K562 (cell line): Measurements from ENCODE around the gene CACNA1C. TPM values are rescaled to one million over a fixed set of nuclear protein-coding genes. Genes with fewer than 3 reads are reported as not detected.

Source experiments
- ATAC-seq: fragments of 200-7000 bp; cut with Tn5 transposase; 3 replicates; pipeline ENCODE4 v1.9.1; 2020; ENCODE audit warnings: moderate library complexity
- BruUV-seq: library from RNA; stranded (reverse); fragments of 400-500 nt; replicated peaks from 2 replicates; lab custom pipeline; 2021; lab: Mats Ljungman, UMichigan
- CTCF ChIA-PET: fragments of 300-600 bp; formaldehyde crosslinking; extraction: SDS; loops from one replicate; lab custom pipeline; 2021; ENCODE audit warnings: low intra/inter-chr PET ratio; lab: Yijun Ruan, JAX
- POLR2A ChIA-PET: fragments of 300-600, 350-650 bp; sonication (Branson Sonifier 250); formaldehyde crosslinking; extraction: SDS; loops from one replicate; lab custom pipeline; 2021; ENCODE audit warnings: antibody characterized with exemption, inconsistent platforms; lab: Yijun Ruan, JAX
- DNase-seq, 4 experiments: peaks; one replicate each; pipeline versions ENCODE4 v3.0.0 to v3.0.0-alpha.2; 2011 to 2018; ENCODE audit warnings: low spot score in 3 of 4, mixed read lengths in 3 of 4; ENCODE audit errors: extremely low read depth in 1 of 4
- FAIRE-seq: peaks from 2 replicates; lab custom pipeline; 2011; peaks lifted over from hg19 to GRCh38; lab: Jason Lieb, UNC
- H2AFZ ChIP-seq: 2 replicates; pipeline ENCODE4 v1.6.0; 2011; ENCODE audit warnings: low read depth, low read length, control low read depth, inconsistent platforms
- H3K27ac ChIP-seq: fragments of 200-600 bp; 3 replicates; pipeline ENCODE4 v1.8.0; 2011; ENCODE audit warnings: low read depth, mild to moderate bottlenecking, control low read depth, inconsistent platforms, low read length, moderate library complexity, mixed read lengths; ENCODE audit errors: extremely low read depth
- H3K27me3 ChIP-seq, 2 experiments: fragments of 300-600 bp in 1 of 2; 2 replicates in 1 of 2; 3 replicates in 1 of 2; pipeline versions ENCODE4 v1.6.0 to v1.8.0; 2011; ENCODE audit warnings: inconsistent platforms in 2 of 2, low read length in 2 of 2, mild to moderate bottlenecking in 1 of 2, mixed read lengths in 1 of 2, moderate library complexity in 1 of 2; ENCODE audit not compliant: control insufficient read depth in 2 of 2, insufficient read depth in 2 of 2
- H3K36me3 ChIP-seq: fragments of 300-600 bp; 3 replicates; pipeline ENCODE4 v1.8.0; 2011; ENCODE audit warnings: mild to moderate bottlenecking, low read length, inconsistent platforms; ENCODE audit not compliant: control insufficient read depth, insufficient read depth
- H3K4me1 ChIP-seq, 2 experiments: fragments of 200-600 bp in 1 of 2; replicated peaks in 1 of 2; 2 replicates in 1 of 2; 3 replicates in 1 of 2; pipeline versions ENCODE4 v1.5.1 to v1.8.0; 2011; ENCODE audit warnings: inconsistent platforms in 2 of 2, low read length in 2 of 2, mild to moderate bottlenecking in 1 of 2, mixed read lengths in 1 of 2, moderate library complexity in 1 of 2; ENCODE audit not compliant: control insufficient read depth in 2 of 2, insufficient read depth in 2 of 2
- H3K4me2 ChIP-seq: 2 replicates; pipeline ENCODE4 v1.6.1; 2011; ENCODE audit warnings: low read length, control low read depth, inconsistent platforms, mixed read lengths; ENCODE audit not compliant: insufficient read depth
- H3K4me3 ChIP-seq: fragments of 200-600 bp; sonication (generic), shearing (Covaris generic); 2 replicates; pipeline ENCODE4 v1.5.1; 2016; ENCODE audit warnings: control low read depth, inconsistent platforms
- H3K79me2 ChIP-seq: fragments of 200-600 bp; 3 replicates; pipeline ENCODE4 v1.8.0; 2011; ENCODE audit warnings: low read length, inconsistent platforms; ENCODE audit not compliant: control insufficient read depth, insufficient read depth
- H3K9ac ChIP-seq, 2 experiments: 2 replicates each; pipeline versions ENCODE4 v1.6.0 to v1.6.1; 2011; ENCODE audit warnings: low read depth in 2 of 2, low read length in 2 of 2, control low read depth in 1 of 2, inconsistent platforms in 1 of 2, mild to moderate bottlenecking in 1 of 2, mixed read lengths in 1 of 2; ENCODE audit not compliant: insufficient read depth in 1 of 2
- H3K9me1 ChIP-seq: one replicate; pipeline ENCODE4 v1.6.0; 2011; ENCODE audit warnings: inconsistent platforms, mild to moderate bottlenecking, low read length, moderate library complexity; ENCODE audit not compliant: control insufficient read depth, insufficient read depth
- H3K9me3 ChIP-seq: replicated peaks from 2 replicates; pipeline ENCODE4 v1.5.1; 2011; ENCODE audit warnings: low read depth, low read length, inconsistent platforms; ENCODE audit not compliant: control insufficient read depth, insufficient read depth
- H4K20me1 ChIP-seq: replicated peaks from 2 replicates; pipeline ENCODE4 v1.6.1; 2011; ENCODE audit warnings: low read length, inconsistent platforms, mixed read lengths; ENCODE audit not compliant: control insufficient read depth, insufficient read depth
- COPS2 ChIP-seq: fragments of 450-650 bp; conservative IDR thresholded peaks from 2 replicates; pipeline ENCODE4 v1.6.1; 2016; ENCODE audit warnings: mild to moderate bottlenecking, moderate library complexity
- KDM4B ChIP-seq, 2 experiments: fragments of 450-650 bp in 1 of 2; sonication (generic) in 1 of 2; IDR thresholded peaks; 2 replicates each; pipeline ENCODE4 v1.6.1; 2016 to 2017; ENCODE audit warnings: borderline replicate concordance in 2 of 2, antibody characterized with exemption in 1 of 2, low read depth in 1 of 2, mild to moderate bottlenecking in 1 of 2
- MED1 ChIP-seq: sonication (generic); formaldehyde crosslinking; IDR thresholded peaks from 2 replicates; pipeline ENCODE4 v1.8.1; 2023; ENCODE audit warnings: missing genetic modification reagents, borderline replicate concordance
- NEUROD1 ChIP-seq: fragments of 150-350 bp; IDR thresholded peaks from 2 replicates; pipeline ENCODE4 v1.6.1; 2014; ENCODE audit warnings: borderline replicate concordance, low read length, low read depth; ENCODE audit not compliant: partially characterized antibody
- RFX5 ChIP-seq: IDR thresholded peaks from 2 replicates; pipeline ENCODE4 v1.6.1; 2011; ENCODE audit warnings: low read depth, mild to moderate bottlenecking, improper control_type of control experiment, low read length
- SMARCA5 ChIP-seq: fragments of 450-650 bp; IDR thresholded peaks from 2 replicates; pipeline ENCODE4 v1.6.1; 2016
- SRSF1 ChIP-seq: fragments of 200-400 bp; formaldehyde crosslinking; IDR thresholded peaks from 2 replicates; pipeline ENCODE4 v1.6.1; 2017; ENCODE audit warnings: mild to moderate bottlenecking, low read depth, low read length, moderate library complexity
- TEAD4 ChIP-seq, 2 experiments: sonication (generic) in 1 of 2; formaldehyde crosslinking in 1 of 2; IDR thresholded peaks; 2 replicates each; pipeline versions ENCODE4 v1.6.1 to v1.8.0; 2012 to 2022; ENCODE audit warnings: borderline replicate concordance in 1 of 2, inconsistent platforms in 1 of 2, low read length in 1 of 2, mild to moderate bottlenecking in 1 of 2, missing genetic modification reagents in 1 of 2
- ZBTB34 ChIP-seq: fragments of 250-450 bp; sonication (Bioruptor Pico); IDR thresholded peaks from 2 replicates; pipeline ENCODE4 v1.8.0; 2021; ENCODE audit warnings: mild to moderate bottlenecking, moderate library complexity
- ZBTB40 ChIP-seq, 2 experiments: fragments of 450-650 bp in 1 of 2; sonication (generic) in 1 of 2; formaldehyde crosslinking in 1 of 2; IDR thresholded peaks; 2 replicates each; pipeline versions ENCODE4 v1.7.1 to v1.9.0; 2016 to 2022; ENCODE audit warnings: inconsistent platforms in 1 of 2, mild to moderate bottlenecking in 1 of 2, missing genetic modification reagents in 1 of 2
- ZNF212 ChIP-seq: fragments of 450-650 bp; formaldehyde crosslinking; IDR thresholded peaks from 2 replicates; pipeline ENCODE4 v1.4.0; 2020; ENCODE audit warnings: mild to moderate bottlenecking
- ZNF668 ChIP-seq: fragments of 250-450 bp; sonication (Bioruptor Pico); IDR thresholded peaks from 2 replicates; pipeline ENCODE4 v1.8.0; 2022; ENCODE audit warnings: mild to moderate bottlenecking, inconsistent platforms
- ZSCAN29 ChIP-seq: fragments of 450-650 bp; IDR thresholded peaks from 2 replicates; pipeline ENCODE4 v1.6.1; 2017
- WGBS: fragments of 100-300 bp; shearing (Covaris generic); methylation state at CpG from one replicate; pipeline ENCODE4 v1.1.6; 2016; ENCODE audit warnings: low coverage, mixed read lengths; ENCODE audit not compliant: insufficient coverage; ENCODE audit errors: missing lambda C conversion rate; 5-methylcytosine and 5-hydroxymethylcytosine counted together
- in situ Hi-C: fragments of 300-500 bp; cut with MboI; formaldehyde crosslinking; loops from 4 replicates; pipeline ENCODE4 v1.15.0; 2018; ENCODE audit warnings: inconsistent platforms, mixed read lengths
- intact Hi-C: fragments of 100-400 bp; cut with micrococcal nuclease; formaldehyde crosslinking; loops from 2 replicates; pipeline ENCODE4 v1.14.2; 2022
- polyA plus RNA-seq, 8 experiments: library from polyadenylated mRNA; depleted of rRNA in 4 of 8; stranded (reverse) in 5 of 8; unstranded in 3 of 8; fragments of >200 nt; fragmentation: Nextera tagmentation in 2 of 8; fragmentation: Illumina TruSeq in 1 of 8; extraction: Ambion mirVana in 2 of 8; extraction: Trizol in 1 of 8; gene quantifications; 2 replicates each; pipeline versions ENCODE4 v1.2.1 to v1.2.3, GENCODE V29; 2011 to 2014; ENCODE audit warnings: inconsistent platforms in 1 of 8, missing spikeins in 1 of 8
- total RNA-seq, 7 experiments: library from RNA; depleted of rRNA in 6 of 7; stranded (reverse); fragments of >200 nt in 6 of 7; fragmentation: Illumina TruSeq in 2 of 7; extraction: Trizol in 2 of 7; gene quantifications; 2 replicates each; pipeline versions ENCODE4 v1.2.1 to v1.2.3, GENCODE V29; 2011 to 2021; ENCODE audit warnings: low replicate concordance in 1 of 7

Gene CACNA1C
- total and polyA plus RNA-seq, 9 of the 15 experiments (the other 6 are each of a cell fraction or from before 2014, with no cell fraction given) = not detected

- intact Hi-C loops (no loop called here), in situ Hi-C loops (no loop called here)
- no peaks in the 10 kb centered on the region for H4K20me1 ChIP-seq
- H3K9me1 ChIP-seq = no peaks in the 10 kb centered on the region
- peaks cover 0 to 4% of the 10 kb centered on the region in 2 experiments; a peak in 2 of 5 replicates for H3K4me1 ChIP-seq
- peaks cover 0 to 15% of the 10 kb centered on the region in 2 experiments; a peak in 2 of 5 replicates for H3K27me3 ChIP-seq
- no peaks in the 10 kb centered on the region for H3K79me2 ChIP-seq
- TF ChIP-seq SMARCA5 (no peak), TEAD4 (IDR thresholded peaks at IDR 0.05; ENCODE audit: low read length) (no peak), TEAD4 (CRISPR knock-in tag; IDR thresholded peaks at IDR 0.05; ENCODE audit: borderline replicate concordance) (no peak), KDM4B (IDR thresholded peaks at IDR 0.05; ENCODE audit: borderline replicate concordance in 2 of 2, low read depth in 1 of 2) (no peak), COPS2 (no peak), ZBTB34 (CRISPR knock-in tag) (no peak), MED1 (CRISPR knock-in tag) (no peak), ZSCAN29 (no peak), ZNF212 (CRISPR knock-in tag) (no peak), ZBTB40 (IDR thresholded peaks at IDR 0.05) (no peak), ZBTB40 (CRISPR knock-in tag; IDR thresholded peaks at IDR 0.05) (no peak), ZNF668 (no peak), RFX5 (no peak), NEUROD1 (no peak), SRSF1 (no peak)
- TF ChIP-seq, all 486 proteins: peak for 0
- 12% methylated on average over 7 of the region's 7 CpGs for WGBS
- Histone ChIP-seq H3K4me3 (no peak overlapping the region), H2AFZ (no peak overlapping the region), H3K9ac (no peak overlapping the region), H3K27ac (no peak overlapping the region), H3K4me2 (no peak overlapping the region), H3K36me3 (no peaks in the 10 kb centered on the region), H3K9me3 (no peaks in the 10 kb centered on the region)
- CTCF ChIA-PET = no interaction called here
- BruUV-seq = no TSS peak
- ATAC-seq (no peak), FAIRE-seq (no peak), DNase-seq (no peak)
- POLR2A ChIA-PET = no interaction called here
Observed at GRCh38 chr12:2341871-2342270, 289.1 kb downstream of the CACNA1C start.
